ENCODE results near the gene FNTB.

- no peak for TF ChIP-seq CTCF (IDR thresholded peaks at IDR 0.05; ENCODE audit: poor library complexity)
- no peak for TF ChIP-seq EZH2 (IDR thresholded peaks at IDR 0.05; ENCODE audit: borderline replicate concordance)
- TF ChIP-seq EZH2phosphoT487 (IDR thresholded peaks at IDR 0.05; ENCODE audit: low read depth, severe bottlenecking, unreplicated experiment) = no peak
Observed at GRCh38 chr14:64968167-64968566, 18.5 kb upstream of the FNTB start.

Data from hepatocyte (in vitro differentiated cells).